Mesendoderm (in vitro differentiated cells): ENCODE data around the gene ELOVL4.

ENCODE experiments used
- DNase-seq: peaks from one replicate; pipeline ENCODE4 v3.0.0; 2013
- H2AK5ac ChIP-seq: 2 replicates; pipeline ENCODE4 v1.6.1; 2013; ENCODE audit warnings: low read length, inconsistent platforms
- H2BK120ac ChIP-seq: 2 replicates; pipeline ENCODE4 v1.6.1; 2013; ENCODE audit warnings: low read depth, mild to moderate bottlenecking, low read length, moderate library complexity, mixed read lengths
- H2BK15ac ChIP-seq: replicated peaks from 2 replicates; pipeline ENCODE4 v1.6.1; 2013; ENCODE audit warnings: low read depth, mild to moderate bottlenecking, moderate library complexity
- H2BK5ac ChIP-seq: 2 replicates; pipeline ENCODE4 v1.6.1; 2013; ENCODE audit warnings: low read length, inconsistent platforms
- H3K18ac ChIP-seq: 2 replicates; pipeline ENCODE4 v1.6.1; 2013; ENCODE audit warnings: mild to moderate bottlenecking, low read length, mixed read lengths
- H3K23ac ChIP-seq: one replicate; pipeline ENCODE4 v1.6.1; 2013; ENCODE audit warnings: low read length
- H3K27ac ChIP-seq: 2 replicates; pipeline ENCODE4 v1.5.1; 2013; ENCODE audit warnings: low read depth, mild to moderate bottlenecking, inconsistent platforms, low read length, moderate library complexity
- H3K27me3 ChIP-seq: 2 replicates; pipeline ENCODE4 v1.6.1; 2013; ENCODE audit warnings: low read length, control low read depth, mild to moderate bottlenecking, inconsistent platforms; ENCODE audit not compliant: insufficient read depth, poor library complexity
- H3K36me3 ChIP-seq: 2 replicates; pipeline ENCODE4 v1.6.1; 2013; ENCODE audit warnings: low read length, inconsistent platforms; ENCODE audit not compliant: control insufficient read depth, insufficient read depth
- H3K4ac ChIP-seq: one replicate; pipeline ENCODE4 v1.6.1; 2013; ENCODE audit warnings: low read depth, mild to moderate bottlenecking, low read length, moderate library complexity
- H3K4me1 ChIP-seq: 2 replicates; pipeline ENCODE4 v1.6.1; 2013; ENCODE audit warnings: low read depth, low read length, inconsistent platforms; ENCODE audit not compliant: control insufficient read depth
- H3K4me2 ChIP-seq: 2 replicates; pipeline ENCODE4 v1.6.1; 2013; ENCODE audit warnings: low read length
- H3K4me3 ChIP-seq: 2 replicates; pipeline ENCODE4 v1.5.1; 2013; ENCODE audit warnings: mild to moderate bottlenecking, low read length
- H3K56ac ChIP-seq: one replicate; pipeline ENCODE4 v1.6.1; 2013; ENCODE audit warnings: low read length
- H3K79me1 ChIP-seq: 2 replicates; pipeline ENCODE4 v1.6.1; 2013; ENCODE audit warnings: low read length, inconsistent platforms
- H3K79me2 ChIP-seq: 2 replicates; pipeline ENCODE4 v1.6.1; 2013; ENCODE audit warnings: mild to moderate bottlenecking, low read length; ENCODE audit not compliant: control insufficient read depth, insufficient read depth
- H3K9ac ChIP-seq: 2 replicates; pipeline ENCODE4 v1.6.1; 2013; ENCODE audit warnings: low read length, inconsistent platforms
- H4K5ac ChIP-seq: one replicate; pipeline ENCODE4 v1.6.1; 2013; ENCODE audit warnings: low read length
- H4K8ac ChIP-seq: one replicate; pipeline ENCODE4 v1.6.1; 2013; ENCODE audit warnings: low read depth, mild to moderate bottlenecking, control low read depth, low read length, moderate library complexity
- WGBS: extraction: QIAGEN DNeasy Blood & Tissue Kit; methylation state at CpG from one replicate; pipeline ENCODE4 v1.1.7; 2013; ENCODE audit warnings: low lambda C conversion rate, missing lambda C conversion rate; ENCODE audit not compliant: insufficient coverage; ENCODE audit errors: extremely low coverage; 5-methylcytosine and 5-hydroxymethylcytosine counted together

Gene ELOVL4

DNA sequence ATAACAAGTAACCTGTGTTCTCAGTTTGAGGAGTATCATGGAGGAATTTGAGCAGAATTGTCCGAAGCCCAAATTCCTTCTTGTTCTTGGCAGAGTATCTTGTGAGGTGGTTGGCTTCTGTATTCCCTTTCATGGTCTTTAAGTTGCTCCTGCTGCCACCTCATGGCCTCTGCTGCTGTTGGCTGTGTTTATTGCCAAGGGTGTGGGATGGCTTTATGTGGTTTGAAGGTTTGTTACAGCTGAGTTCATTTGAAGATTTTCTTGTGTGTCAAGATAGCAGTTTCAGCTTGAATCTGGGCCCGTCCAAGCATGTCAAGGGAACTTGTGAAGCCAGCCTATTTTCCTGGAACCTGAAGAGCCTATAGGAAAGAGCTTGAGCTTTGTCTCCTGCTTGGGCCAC is 36.9 kb upstream of the ELOVL4 start:
- Histone ChIP-seq H3K27me3 (no peaks in the 10 kb centered on the region), H4K5ac (no peak overlapping the region), H3K4ac (no peak overlapping the region), H4K8ac (no peak overlapping the region), H3K27ac (no peak overlapping the region), H3K79me2 (no peaks in the 10 kb centered on the region), H3K23ac (no peak overlapping the region), H3K18ac (no peak overlapping the region), H2BK5ac (no peak overlapping the region), H3K4me2 (no peak overlapping the region), H3K79me1 (no peaks in the 10 kb centered on the region), H3K56ac (no peak overlapping the region), H3K4me3 (no peak overlapping the region), H2AK5ac (no peak overlapping the region), H2BK15ac (no peak overlapping the region), H3K36me3 (no peaks in the 10 kb centered on the region), H2BK120ac (no peak overlapping the region), H3K4me1 (no peaks in the 10 kb centered on the region), H3K9ac (no peak overlapping the region)
- no CpG with 5 or more reads among the region's 2 CpGs for WGBS
- peak; percentile 57 for DNase-seq

DNA sequence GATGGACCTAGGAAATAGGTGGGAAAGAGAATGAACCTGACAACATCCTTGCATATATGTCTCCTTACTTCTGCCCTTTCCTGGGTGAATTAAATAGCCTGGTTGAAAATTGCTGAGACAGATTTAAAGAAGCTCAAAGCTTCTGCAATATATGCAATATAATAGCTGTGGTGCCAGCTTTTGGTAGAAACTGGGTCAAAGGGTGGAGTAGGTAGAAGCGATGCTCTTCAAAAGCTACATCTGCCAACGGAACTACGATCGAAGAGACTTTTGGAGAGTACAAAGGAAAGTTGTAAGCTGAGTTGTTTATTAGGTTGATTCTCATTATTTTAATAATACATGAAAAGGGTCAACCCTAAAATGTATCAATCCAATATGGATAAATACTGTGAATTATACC is 34.3 kb upstream of the ELOVL4 start:
- no peak overlapping the region for H3K4me2 ChIP-seq
- H3K4me1 ChIP-seq = no peaks in the 10 kb centered on the region
- no peak overlapping the region for H3K18ac ChIP-seq
- no peak overlapping the region for H4K8ac ChIP-seq
- no peaks in the 10 kb centered on the region for H3K79me2 ChIP-seq
- DNase-seq = no peak
- no peak overlapping the region for H3K4me3 ChIP-seq
- whole genome bisulfite sequencing = no CpG with 5 or more reads among the region's 4 CpGs
- H3K27ac ChIP-seq = no peak overlapping the region
- no peak overlapping the region for H2BK15ac ChIP-seq
- H2AK5ac ChIP-seq = no peak overlapping the region
- no peak overlapping the region for H3K56ac ChIP-seq
- no peak overlapping the region for H2BK5ac ChIP-seq
- H2BK120ac ChIP-seq = no peak overlapping the region
- H3K23ac ChIP-seq = no peak overlapping the region
- H3K9ac ChIP-seq = no peak overlapping the region
- no peaks in the 10 kb centered on the region for H3K36me3 ChIP-seq
- no peaks in the 10 kb centered on the region for H3K79me1 ChIP-seq
- H4K5ac ChIP-seq = no peak overlapping the region
- H3K4ac ChIP-seq = no peak overlapping the region
- no peaks in the 10 kb centered on the region for H3K27me3 ChIP-seq

DNA sequence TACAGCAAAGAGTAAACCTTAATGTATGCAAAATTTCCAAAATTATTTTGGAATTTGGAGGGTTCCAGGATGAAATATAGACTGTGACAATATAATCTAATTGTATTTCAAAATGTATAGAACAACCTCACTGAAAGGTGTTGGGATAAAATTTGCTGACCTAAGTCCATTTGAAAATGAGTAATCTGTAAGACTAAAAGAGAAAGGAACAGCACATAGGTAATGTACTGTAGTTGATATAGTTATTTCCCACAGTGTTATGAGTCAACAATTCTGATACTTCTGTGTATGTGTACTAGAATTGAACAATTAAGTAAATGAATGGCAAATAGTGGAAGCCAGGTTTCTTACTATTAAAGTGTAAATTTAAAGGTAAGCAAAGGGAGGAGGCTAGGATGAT is 23.8 kb upstream of the ELOVL4 start:
- H2BK120ac ChIP-seq = no peak overlapping the region
- no peaks in the 10 kb centered on the region for H3K79me1 ChIP-seq
- H2BK5ac ChIP-seq = no peak overlapping the region
- no peak overlapping the region for H3K56ac ChIP-seq
- no peak overlapping the region for H2AK5ac ChIP-seq
- H4K5ac ChIP-seq = no peak overlapping the region
- H3K23ac ChIP-seq = no peak overlapping the region
- no peak for DNase-seq
- no peaks in the 10 kb centered on the region for H3K79me2 ChIP-seq
- no peak overlapping the region for H3K4ac ChIP-seq
- no peaks in the 10 kb centered on the region for H3K36me3 ChIP-seq
- H3K9ac ChIP-seq = no peak overlapping the region
- H3K27me3 ChIP-seq = no peaks in the 10 kb centered on the region
- no peak overlapping the region for H2BK15ac ChIP-seq
- no peak overlapping the region for H3K4me3 ChIP-seq
- H4K8ac ChIP-seq = no peak overlapping the region
- H3K4me2 ChIP-seq = no peak overlapping the region
- no peak overlapping the region for H3K27ac ChIP-seq
- H3K4me1 ChIP-seq = no peaks in the 10 kb centered on the region
- no peak overlapping the region for H3K18ac ChIP-seq

DNA sequence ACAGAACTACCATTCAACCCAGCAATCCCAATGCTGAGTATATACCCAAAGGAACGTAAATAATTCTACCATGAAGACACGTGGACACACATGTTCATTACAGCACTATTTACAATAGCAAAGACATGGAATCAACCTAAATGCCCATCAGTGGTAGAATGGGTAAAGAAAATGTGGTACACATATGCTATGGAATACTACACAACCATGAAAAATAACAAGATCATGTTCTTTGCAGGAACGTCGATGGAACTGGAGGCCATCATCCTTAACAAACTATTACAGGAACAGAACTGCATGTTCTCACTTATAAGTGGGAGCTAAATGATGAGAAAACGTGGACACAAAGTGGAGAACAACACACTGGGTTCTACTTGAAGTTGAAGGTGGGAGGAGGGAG is 22.4 kb upstream of the ELOVL4 start:
- Histone ChIP-seq H3K56ac (no peak overlapping the region), H4K5ac (no peak overlapping the region), H3K4ac (no peak overlapping the region), H3K4me3 (no peak overlapping the region), H3K4me1 (no peaks in the 10 kb centered on the region), H4K8ac (no peak overlapping the region), H2AK5ac (no peak overlapping the region), H3K36me3 (no peaks in the 10 kb centered on the region), H3K18ac (no peak overlapping the region), H2BK15ac (no peak overlapping the region), H3K27ac (no peak overlapping the region), H3K79me2 (no peaks in the 10 kb centered on the region), H3K4me2 (no peak overlapping the region), H3K27me3 (no peaks in the 10 kb centered on the region), H3K9ac (no peak overlapping the region), H2BK120ac (no peak overlapping the region), H3K79me1 (no peaks in the 10 kb centered on the region), H2BK5ac (no peak overlapping the region), H3K23ac (no peak overlapping the region)
- WGBS = no CpG with 5 or more reads among the region's 5 CpGs
- no peak for DNase-seq

DNA sequence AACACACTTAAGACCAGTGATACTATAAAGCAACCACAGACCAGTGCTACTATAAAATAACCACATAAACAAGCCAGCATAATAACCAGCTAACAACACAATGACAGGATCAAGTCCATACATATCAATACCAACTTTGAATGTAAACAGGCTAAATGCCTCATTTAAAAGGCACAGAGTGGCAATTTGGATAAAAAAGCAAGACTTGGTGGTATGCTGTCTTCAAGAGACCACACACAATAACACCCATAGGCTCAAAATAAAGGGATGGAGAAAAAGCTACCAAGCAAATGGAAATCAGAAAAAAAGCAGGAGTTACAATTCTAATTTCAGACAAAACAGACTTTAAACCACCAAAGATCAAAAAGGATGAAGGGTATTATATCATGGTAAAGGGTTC is 19.8 kb upstream of the ELOVL4 start:
- Histone ChIP-seq H4K5ac (no peak overlapping the region), H3K27ac (no peak overlapping the region), H3K4me3 (no peak overlapping the region), H2BK120ac (no peak overlapping the region), H3K27me3 (no peaks in the 10 kb centered on the region), H4K8ac (no peak overlapping the region), H2AK5ac (no peak overlapping the region), H3K79me2 (no peaks in the 10 kb centered on the region), H3K23ac (no peak overlapping the region), H3K18ac (no peak overlapping the region), H2BK5ac (no peak overlapping the region), H3K4me2 (no peak overlapping the region), H2BK15ac (no peak overlapping the region), H3K9ac (no peak overlapping the region), H3K56ac (no peak overlapping the region), H3K4me1 (no peaks in the 10 kb centered on the region), H3K4ac (no peak overlapping the region), H3K36me3 (no peaks in the 10 kb centered on the region), H3K79me1 (no peaks in the 10 kb centered on the region)
- no peak for DNase-seq

DNA sequence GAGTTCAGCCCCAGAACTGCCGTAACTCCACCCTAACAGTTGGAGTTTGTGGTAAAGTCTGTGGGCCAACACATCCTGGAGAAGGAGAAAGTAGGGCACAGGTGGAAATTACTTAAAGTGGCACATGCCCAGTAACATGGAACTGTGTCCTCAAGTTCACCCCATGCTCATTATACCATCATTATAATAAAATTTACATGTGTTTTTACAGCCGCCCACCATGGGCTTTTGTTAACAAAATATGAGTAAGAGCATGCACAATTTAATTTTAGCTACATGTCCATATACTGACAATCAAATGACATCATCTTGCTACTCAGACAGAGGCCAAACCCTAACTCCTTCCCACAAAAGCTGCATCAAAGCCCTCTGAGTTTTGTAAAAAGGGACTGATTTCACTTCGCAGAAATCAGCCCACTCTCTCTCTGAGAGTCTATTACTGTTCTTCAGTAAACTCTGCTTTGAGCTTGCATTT is 17.3 kb upstream of the ELOVL4 start:
- Histone ChIP-seq H3K79me1 (no peaks in the 10 kb centered on the region), H3K4me1 (no peaks in the 10 kb centered on the region), H3K79me2 (no peaks in the 10 kb centered on the region), H4K8ac (no peak overlapping the region), H3K18ac (no peak overlapping the region), H3K27ac (no peak overlapping the region), H3K9ac (no peak overlapping the region), H3K23ac (no peak overlapping the region), H3K36me3 (no peaks in the 10 kb centered on the region), H2BK5ac (no peak overlapping the region), H2BK120ac (no peak overlapping the region), H3K56ac (no peak overlapping the region), H3K4ac (no peak overlapping the region), H3K4me2 (no peak overlapping the region), H2BK15ac (no peak overlapping the region), H2AK5ac (no peak overlapping the region), H4K5ac (no peak overlapping the region), H3K27me3 (no peaks in the 10 kb centered on the region), H3K4me3 (no peak overlapping the region)
- DNase-seq = no peak
- no CpG with 5 or more reads among the region's 3 CpGs for WGBS
